NCI-H510A (cell line): ENCODE data around the gene GPR156.
"Not testable (repeated sequence)": the region's sequence is repeated elsewhere in the genome, so short reads cannot be mapped to it uniquely, and the experiment has no call there.

ENCODE experiments used
- DNase-seq: peaks from one replicate; lab custom pipeline; 2025; lab: John Stamatoyannopoulos, UW

Gene GPR156

GRCh38 chr3:120160050-120160449 is 125.0 kb downstream of the GPR156 start:
- no peak for DNase-seq

- no peak for DNase-seq
These were observed 127.3 kb downstream of the GPR156 start for GRCh38 chr3:120157681-120158080.

DNA sequence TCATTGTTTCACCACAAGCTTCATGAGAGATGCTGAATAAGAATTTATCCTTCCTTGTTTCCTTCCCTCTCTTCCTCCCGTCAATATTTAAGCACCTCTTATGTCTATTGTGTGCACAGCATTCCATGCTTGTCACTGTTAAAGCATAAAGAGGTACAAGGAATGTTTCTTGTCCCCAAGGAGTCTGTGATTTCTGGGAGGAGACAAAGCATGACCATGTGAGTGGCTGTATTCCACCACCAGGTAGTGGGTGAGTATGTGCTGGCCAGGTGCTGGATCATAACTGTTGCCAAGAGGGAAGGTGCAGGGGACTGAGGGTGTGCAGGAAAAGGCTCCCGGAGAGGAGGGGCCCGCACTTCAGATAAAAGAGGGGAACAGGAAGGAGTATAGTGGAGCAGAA is 127.9 kb downstream of the GPR156 start:
- DNase-seq = no peak

GRCh38 chr3:120156699-120157098 is 128.3 kb downstream of the GPR156 start:
- no peak for DNase-seq

DNA sequence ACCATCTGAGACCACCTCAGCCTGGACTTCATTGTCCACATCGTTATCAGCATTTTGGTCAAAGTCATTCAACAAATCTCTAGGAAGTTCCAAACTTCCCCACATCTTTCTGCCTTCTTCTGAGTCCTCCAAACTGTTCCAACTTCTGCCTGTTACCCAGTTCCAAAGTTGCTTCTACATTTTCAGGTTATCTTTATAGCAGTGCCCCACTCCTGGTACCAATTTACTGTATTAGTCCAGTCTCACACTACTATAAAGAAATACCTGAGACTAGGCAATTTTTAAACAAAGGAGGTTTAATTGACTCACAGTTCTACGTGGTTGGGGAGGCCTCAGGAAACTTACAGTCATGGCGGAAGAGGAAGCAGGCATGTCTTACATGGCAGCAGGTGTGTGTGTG is 129.3 kb downstream of the GPR156 start:
- not testable (repeated sequence) for DNase-seq

DNA sequence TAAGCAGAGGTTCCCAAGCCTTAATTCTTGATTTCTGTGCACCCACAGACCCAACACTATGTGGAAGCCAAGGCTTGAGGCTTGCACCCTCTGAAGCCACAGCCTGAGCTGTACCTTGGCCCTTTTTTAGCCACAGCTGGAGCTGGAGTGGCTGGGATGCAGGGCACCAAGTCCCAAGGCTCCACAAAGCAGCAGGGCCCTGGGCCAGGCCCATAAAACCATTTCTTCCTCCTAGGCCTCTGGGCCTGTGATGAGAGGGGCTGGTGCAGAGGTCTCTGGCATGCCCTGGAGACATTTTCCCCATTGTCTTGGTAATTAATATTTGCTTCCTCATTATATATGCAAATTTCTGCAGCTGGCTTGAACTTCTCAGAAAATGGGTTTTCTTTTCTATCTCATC is 129.9 kb downstream of the GPR156 start:
- DNase-seq = no peak

DNA sequence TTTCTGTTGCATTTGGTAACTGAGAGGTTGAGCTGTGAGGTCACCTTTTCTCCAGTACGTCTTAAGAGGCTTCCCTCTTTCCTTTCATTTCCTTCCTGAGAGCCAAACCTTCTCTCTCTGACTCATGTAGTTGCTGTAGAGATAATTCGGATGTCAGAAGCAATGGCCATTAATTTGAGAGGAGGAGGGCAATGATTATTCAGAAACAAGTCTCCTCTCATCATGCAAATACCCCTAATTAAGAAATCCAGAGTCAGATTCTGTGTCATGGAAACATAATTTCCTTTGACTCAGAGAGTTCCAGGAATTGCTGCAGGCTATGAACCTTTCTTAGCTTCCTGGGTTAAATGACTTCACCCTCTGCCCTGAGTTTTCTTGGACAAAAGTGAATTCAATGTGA is 131.7 kb downstream of the GPR156 start:
- DNase-seq = no peak

- no peak for DNase-seq
These were observed 133.2 kb downstream of the GPR156 start for GRCh38 chr3:120151791-120152190.

DNA sequence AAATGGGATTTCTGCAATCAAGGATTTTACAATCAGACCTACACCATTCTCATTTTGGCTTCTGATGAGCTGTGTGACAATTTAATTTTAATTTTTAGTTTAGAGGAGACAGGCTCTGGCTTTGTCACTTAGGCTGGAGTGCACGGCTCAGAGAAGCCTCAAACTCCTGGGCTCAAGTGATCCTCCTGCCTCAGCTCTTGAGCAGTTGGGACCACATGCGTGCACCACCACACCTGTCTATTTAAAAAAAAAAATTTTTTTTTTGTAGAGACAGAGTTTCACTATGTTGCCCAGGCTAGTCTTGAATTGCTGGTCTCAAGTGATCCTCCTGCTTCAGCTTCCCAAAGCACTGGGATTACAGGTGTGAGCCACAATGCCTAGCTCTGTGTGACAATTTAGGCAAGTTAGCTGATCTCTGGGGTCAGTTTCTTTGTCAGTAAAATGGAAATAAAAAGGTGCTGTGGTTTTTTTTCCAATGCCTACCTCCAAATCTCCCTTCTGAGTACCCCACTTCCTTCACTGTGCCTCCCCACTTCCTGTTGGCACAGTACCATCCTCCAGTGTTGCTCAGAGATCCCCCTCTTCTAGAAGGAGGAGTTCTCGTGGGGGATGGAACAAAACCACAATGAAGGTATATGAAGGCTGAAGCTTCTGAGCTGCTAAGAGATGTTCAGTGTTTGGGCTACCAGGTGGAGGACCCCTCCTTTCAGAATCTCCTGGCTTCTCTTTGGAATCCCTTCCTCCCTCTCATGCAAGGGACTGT is 136.7 kb downstream of the GPR156 start:
- DNase-seq = no peak

DNA sequence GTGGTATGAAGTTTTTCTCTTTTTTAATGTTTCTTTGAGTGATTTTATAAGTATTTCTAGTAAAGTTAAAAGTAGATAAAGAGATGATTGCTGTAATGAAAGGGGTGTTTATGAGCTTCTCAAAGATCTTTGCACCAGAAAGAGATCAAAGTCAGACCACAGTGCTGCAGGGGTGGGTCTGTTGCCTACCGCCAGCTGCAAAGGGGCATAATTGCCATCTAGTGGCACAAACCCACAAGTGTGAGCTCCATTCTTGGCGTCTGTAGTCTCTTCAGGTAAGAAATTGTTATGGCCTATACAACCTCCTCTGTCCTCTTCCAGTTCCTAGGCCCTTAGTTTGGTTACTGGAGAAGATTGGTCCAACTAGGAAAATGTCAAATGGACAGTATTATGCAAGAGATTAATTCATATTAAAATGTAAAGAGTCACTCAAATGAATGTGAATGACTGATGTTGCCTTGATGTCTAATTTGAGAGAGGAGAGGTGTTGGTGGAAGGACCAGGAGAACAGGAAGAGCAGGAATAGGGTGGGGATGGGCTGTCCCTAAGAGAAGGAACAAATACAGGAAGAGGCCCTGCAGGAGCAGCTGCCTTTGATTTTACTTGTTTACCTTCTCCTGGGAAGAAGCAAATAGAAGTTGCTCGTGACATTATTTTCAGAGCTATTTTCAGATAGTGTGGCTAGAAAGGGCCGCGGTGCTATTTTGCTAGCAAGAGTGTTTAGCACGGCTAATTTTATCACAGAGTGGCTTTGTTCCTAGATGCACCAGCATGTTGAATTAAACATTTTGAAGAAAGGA is 137.8 kb downstream of the GPR156 start:
- DNase-seq = peak; percentile 47

DNA sequence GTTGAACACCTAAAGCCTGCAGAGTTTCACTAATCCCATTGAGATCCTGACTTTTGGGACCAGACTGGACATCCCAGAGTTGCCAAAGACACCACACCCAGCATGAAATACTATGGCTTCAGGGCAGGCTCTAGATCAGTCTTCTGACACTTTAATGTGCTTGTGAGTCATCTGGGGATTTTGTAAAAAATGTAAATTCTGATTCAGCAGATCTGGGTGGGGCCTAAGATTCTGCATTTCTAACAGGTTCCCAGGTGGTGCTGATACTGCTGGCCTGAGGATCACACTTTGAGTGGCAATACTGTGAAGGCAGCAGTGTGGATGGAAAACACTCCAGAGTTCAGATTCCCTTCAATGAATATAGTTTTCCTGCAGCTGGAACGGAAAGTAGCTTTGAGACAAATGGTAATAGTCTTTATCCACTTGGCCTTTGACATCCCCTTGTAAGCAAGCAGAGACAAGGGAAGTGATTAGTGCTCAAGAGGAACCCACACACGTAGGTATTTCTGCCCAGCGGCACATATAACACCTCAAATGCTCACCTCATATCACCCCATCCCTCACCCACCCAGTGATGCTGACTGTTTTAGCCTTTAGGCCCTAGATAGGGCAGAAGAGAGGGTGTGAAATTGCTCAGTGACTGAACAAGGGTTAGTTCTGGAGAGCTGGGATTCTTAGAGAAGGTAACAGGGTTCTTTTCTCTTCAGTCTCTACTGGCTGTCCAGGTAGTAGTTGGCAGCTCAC is 139.3 kb downstream of the GPR156 start:
- DNase-seq = no peak

GRCh38 chr3:120144267-120144666 is 140.8 kb downstream of the GPR156 start:
- DNase-seq = no peak

DNA sequence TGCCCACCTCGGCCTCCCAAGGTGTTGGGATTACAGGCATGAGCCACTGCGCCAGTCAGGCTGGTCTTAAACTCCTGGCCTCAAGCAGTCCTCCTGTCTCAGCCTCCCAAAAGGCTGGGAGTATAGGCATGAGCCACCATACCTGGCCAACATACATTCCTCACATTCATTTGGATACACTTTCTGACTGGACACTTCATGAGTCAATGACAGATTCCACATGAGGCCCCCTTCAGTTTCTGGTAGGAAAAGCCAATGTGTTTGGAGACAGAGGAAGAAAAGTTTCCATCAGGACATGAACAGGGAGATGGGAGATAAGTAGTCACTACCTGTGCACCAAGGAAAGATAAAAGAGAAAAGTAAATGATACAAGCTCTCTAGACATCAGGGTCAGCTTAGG is 141.3 kb downstream of the GPR156 start:
- DNase-seq = no peak

DNA sequence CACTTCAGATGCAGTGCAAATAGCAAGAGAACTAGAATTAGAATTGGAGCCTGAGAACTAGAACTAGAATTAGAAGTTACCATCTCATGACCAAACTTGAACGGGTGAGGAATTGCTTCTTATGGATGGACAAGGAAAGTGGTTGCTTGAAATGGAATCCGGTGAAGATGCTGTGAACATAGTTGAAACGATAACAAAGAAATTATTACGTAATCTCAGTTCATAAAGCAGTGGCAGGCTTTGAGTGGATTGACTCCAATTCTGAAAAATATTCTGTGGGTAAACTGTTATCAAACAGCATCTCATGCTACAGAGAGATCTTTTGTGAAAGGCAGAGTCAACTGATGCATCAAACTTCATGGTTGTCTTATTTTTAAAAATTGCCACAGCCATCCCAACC is 142.8 kb downstream of the GPR156 start:
- no peak for DNase-seq

- no peak for DNase-seq
These were observed 144.8 kb downstream of the GPR156 start for GRCh38 chr3:120140098-120140742.

DNA sequence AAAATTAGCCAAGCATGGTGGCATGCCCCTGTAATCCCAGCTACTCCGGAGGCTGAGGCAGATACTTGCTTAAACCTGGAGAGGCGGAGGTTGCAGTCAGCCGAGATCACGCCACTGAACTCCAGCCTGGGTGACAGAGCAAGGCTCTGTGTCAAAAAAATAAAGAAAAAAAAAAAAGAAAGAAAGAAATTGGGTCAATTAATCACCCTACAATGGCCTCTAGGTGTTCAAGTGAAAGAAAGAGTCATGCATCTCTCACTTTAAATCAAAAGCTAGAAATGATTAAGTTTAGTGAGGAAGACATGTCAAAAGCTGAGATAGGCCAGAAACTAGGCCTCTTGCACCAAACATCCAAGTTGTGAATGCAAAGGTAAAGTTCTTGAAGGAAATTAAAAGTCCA is 145.9 kb downstream of the GPR156 start:
- no peak for DNase-seq

DNA sequence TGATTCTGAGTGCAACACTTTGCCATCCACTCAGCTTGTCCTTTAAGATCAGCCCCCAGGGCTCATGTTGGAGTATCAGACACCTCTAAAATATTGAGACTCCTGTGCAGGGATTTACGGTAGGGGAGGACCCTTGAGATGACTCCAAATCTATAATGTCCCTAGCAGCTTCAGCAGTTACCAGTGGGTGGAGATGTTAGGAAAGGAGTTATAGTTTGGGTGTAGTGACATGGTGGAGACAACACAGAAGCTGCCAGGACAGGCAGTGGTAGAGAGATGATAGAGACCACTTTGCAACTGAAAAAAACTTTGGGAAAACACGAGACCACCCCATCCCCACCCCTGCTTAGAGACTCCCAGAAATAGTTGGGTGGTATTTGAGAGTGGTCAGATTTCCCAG is 147.5 kb downstream of the GPR156 start:
- DNase-seq = no peak

- no peak for DNase-seq
These were observed 154.4 kb downstream of the GPR156 start for GRCh38 chr3:120130656-120131055.

GRCh38 chr3:120129718-120130513 is 155.1 kb downstream of the GPR156 start:
- DNase-seq = no peak

DNA sequence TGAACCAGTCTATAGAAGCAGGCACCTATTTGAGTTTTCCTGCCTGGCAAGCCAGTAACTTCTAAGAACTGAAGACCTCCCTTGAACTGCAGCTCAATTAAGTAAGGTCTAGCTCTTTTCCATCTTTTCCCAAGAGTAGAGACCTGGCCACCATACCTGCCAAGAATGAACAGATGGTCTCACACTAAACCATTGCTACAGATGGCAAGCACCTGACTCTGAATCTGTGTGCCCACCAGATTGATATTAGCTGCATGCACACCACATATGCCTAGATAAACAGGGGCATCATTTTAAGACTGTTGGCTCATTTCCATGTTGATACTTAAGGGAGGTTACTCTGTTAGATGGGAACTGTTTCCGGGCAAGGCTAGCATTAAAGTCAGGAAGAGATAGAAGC is 156.0 kb downstream of the GPR156 start:
- DNase-seq = no peak

DNA sequence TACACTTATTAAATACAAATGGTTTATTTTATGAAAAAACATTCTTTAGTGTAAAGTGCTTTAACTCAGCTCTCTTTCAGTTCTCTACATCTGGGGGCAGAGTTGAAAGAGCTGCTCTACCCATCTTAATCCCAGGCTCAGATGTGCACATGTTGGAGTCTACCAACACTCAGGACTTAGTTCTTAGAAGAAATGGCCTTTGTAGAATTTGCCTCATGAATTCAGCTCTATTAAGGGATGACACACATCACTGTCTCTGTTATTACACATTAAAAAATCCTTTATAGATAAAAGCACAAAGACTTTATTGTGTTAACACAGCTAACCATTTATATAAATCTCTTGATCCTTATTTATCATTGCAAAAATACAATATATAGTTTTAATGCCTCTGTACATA is 159.0 kb downstream of the GPR156 start:
- DNase-seq = no peak
